Astrocyte of the hippocampus (primary cell): ENCODE results near the gene CA11.
A peak's percentile ranks its signal among the peaks of the same experiment; 100 is the strongest.
"Not testable (repeated sequence)": the region's sequence is repeated elsewhere in the genome, so short reads cannot be mapped to it uniquely, and the experiment has no call there.

Experiments
- DNase-seq: peaks from one replicate; pipeline ENCODE4 v3.0.0; 2011; ENCODE audit warnings: low read depth, low spot score

The CA11 gene

DNA sequence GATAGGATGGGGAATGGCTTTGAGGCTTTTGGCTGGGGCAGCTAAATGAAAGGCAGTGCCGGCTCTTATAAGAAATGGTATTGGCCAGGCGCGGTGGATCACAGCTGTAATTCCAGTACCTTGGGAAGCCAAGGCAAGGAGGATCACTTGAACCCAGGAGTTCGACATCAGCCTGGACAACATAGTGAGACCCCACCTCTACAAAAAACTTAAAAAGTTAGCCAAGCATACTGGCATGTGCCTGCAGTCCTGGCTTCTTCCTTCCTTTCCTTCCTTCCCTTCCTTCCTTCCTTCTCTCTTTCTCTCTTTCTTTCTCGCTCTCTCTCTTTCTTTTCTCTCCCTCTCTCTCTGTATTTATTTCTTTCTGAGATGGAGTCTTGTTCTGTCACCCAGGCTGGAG, 3.1 kb downstream of the CA11 start:
- no peak for DNase-seq

DNA sequence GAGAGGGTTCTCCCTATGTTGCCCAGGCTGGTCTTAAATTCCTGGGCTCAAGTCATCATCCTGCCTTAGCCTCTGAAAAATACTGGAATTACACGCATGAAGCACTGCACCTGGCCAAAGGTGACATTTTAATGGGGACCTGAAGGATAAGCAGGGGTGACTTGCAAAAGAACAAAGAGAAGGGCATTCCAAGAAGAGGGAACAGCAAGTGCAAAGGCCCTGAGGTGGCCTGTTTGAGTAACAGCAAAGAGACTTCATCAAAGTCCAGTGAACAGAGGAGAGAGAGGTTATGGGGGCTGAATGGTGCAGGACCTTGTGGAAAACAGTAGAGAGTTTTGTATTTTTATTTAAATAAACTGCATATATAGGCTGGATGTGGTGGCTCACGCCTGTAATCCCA, 4.1 kb downstream of the CA11 start:
- DNase-seq = no peak

DNA sequence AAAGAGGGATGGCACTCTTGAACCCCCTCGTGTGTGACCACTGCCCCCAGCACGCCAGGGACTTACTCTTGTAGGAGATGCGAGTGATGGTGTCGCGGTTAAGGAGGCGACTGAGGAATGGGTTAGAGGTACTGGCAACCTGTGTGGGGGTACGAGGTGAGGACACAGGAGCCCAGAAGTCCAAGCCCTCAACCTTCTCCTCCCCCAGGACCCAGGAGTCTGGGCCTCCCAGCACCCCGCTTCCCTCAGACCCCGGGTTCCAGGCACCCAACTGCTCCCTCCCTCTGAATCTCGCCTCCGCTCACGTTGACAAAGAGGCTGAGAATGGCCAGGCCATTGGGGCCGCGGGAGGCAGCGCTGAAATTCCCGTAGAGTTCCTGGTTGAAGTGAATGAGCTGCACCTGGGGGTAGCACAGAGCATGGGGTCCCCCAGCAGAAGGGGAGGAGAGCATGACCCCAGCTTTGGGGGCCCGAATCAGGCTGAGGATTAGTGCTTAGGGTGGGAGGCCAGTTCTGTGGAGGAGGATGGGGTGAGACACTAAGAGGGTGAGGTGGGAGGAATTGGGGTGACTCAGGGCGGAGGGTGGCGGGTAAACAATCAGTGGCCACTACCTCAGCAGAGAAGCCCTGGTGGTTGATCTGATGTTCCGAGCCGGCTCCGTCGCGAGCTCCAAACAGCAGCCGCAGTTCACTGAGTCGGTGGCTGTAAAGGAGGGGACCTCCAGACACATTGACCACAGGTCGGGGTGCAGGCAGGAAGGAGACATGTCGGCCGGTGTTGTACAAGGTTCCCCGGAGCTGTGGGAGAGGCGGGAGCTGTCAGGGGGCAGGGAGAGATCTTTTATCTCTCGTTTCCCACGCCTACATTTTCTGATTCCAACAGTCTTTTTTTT, 6.3 kb downstream of the CA11 start:
- no peak for DNase-seq

DNA sequence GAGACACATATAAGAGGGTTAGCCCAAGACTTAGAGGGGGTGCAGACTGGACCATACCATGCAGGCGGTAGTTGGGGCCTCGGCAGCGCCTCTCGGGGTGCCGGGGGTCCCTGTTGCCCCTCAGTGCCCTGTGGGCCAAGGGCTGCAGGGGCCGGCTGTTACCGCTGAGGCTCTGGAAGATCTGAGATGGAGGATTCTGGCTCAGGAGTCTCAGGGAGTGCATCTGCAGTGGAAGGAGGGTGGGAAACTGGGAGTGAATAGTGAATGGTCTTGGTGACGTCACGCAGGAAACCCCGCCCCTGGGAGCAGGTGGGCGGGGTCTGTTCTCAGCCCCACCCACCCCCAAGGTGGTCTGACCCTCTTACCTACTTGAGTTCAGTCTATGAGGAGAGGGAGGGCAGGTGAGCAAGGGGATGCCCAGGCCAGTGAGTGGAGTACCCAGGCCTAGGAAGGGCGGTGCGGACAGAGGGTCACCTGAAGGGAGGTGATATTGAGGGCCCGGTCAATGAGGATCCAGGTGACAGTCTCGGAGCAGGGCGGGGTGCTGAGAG, 7.1 kb downstream of the CA11 start:
- DNase-seq = no peak

DNA sequence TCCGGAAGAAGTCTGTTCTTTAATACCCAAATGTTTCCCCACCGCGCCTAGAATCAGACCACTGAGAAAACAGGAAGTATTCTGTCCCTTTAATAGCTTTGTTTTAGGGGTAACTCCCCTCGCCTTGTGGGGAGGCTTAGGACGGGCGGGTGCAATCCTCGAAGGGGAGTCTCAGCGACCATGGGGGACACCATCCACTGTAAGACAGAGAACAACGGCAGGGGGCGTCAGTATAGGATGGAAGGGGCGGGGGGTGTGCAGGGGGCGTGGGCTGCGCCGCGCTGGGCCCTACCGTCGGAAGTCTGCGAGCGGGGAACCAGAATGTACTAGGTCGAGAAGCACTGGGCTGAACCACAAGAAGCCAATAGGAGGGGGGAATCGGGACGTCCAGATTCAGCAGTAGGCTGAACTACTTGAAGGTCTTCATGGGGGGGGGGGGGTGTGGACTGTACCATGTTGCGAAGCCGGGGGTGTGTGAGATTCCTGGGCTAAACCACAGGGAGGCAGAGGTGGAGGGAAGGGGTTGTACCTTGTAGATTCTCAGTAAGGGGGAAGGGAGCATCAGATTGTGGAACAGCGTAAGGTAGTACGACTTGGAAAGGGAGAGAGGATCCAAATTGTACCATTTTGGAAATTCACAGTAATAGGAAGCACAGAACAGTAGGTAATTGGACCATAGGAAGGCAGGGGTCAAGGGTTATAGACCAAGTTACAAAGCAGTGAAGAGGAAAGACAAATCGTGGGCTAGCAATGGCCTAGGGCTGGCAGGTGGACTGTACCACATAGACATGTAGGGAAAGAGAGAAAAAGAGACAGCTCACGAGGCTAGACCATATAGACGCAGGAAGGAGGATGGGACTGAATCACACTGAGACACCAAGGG, 7.8 kb downstream of the CA11 start:
- DNase-seq = peak; percentile 95

DNA sequence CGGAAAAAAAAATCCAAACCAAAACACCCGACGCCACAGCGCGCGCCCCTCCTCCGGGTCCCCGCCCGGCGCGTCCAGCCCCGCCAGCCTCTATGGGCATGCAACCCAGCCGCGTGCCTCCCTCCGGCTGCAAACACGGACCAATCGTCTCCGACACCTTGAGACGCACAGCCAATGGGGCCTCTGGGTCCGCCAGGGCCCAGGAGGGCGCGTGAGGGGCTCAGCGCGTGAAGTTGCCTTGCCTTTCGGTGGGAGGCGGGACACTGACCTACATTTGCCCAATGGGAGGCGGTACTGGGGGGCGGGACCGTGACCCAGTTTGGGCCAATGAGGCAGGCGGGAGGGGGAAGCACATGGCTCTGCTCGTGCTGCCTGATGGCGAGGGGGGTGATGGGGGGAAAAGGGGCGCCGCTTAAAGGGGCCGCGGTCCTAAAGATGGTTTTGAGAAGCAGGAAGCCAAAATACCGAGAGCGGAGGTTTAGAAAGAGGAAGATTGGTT, 8.5 kb downstream of the CA11 start:
- DNase-seq = peak; percentile 99

DNA sequence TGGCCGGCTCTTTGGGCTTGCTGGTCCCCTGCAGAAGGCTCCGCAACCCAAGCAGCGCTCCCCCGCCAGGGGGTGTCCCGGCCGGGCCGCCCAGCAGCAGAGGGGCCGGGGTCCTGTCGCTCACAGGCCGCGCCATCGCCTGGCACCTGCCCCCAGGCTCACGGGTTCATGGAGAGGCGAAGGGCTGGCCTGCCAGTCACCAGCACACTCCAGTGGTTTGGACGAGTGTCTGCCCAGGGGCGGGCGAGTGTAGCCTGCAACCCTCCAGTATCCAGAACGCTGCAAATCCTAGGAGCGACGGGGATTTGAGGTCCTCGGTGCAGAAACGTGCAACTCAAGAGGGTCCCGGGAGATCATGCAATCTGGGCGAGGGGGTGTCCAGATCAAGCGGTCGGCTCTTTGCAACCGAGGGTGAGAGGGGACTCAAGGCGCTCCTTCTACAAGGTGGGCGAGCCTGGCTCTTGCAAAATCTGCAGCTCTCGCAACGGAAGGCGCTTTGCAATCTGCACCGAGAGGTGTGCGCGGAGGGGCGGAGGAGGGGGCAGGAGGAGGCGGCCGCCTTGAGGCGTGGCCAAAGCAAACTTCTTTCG, 9.0 kb downstream of the CA11 start, which contains the start of gene DBP:
Gene DBP, minus strand, starts transcription at position 521 of the 590 bp plus-strand sequence. Its CDS starts 385 bp downstream, at position 136.
- no peak for DNase-seq

DNA sequence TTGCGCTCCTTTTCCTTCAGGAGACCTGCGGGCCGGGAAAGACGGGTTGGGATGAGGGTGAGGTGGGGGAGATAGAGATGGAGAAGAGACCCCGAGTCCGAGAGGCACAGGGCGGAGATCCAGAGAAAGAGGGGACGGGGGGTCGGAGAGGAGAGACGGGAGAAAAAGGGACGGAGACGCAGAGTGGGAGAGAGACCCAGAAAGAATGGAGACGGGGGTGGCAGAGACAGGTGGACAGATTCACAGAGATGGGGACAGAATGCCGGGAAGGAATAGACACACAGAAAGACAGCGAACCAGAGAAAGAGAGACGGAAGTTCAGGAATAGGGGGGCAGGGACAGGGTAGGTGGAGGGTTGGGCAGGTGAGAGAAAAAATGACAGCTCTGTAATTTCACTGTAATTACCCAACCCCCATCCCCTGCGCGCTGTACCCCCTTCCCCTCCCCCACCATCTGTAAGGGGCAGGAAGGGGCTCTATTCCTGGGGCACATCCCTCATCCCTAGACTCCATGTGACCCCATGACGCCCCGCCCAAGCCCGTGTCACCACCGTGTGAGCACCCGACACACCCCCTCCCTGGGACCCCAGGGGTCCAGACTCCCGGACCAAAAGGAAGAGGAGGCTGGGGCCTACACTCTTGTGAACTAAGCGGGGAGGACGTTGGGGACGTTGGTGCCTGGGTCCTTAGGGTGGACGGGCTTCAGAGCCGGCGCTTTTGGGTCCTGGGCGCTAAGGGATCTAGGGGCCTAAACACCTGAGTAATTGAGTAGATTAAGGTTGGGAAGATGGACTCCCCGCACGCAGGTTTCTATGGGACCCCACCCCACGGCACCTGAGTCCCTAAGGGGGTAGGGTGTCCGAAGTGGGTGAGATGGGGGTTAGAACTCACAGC, 9.8 kb downstream of the CA11 start:
- no peak for DNase-seq

DNA sequence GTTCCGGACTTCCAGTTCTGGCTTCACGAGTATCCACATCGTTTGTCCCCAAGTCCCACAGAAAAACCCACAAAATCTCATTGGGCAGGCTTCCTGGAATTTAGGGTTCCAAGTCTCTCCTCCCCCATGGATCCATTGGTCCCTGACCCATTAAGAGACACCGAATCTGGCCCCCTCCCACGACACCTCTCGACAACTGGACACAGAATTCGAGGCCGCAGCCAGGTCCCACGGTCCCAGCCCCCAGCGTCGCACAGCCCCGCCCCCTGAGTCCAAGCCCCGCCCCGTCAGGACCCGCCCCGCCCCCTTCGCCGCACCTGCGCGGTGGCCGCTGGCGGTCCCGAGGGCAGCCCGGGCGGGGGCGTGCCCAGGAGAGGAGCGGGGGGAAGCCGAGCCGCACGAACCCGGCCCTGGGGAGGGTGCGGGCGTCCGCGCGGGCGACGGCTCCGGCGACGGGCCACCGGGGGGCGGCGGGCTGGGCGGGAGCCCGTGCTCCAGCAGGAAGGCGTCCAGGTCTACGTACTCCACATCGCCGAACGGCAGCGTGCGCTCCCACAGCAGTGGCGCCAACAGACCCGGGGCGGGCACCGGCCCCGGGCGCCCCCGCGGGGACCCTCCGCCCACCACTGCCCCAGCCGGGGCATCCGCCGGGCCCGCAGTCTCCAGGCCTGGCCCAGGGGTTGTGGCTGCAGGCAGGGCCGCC, 10.6 kb downstream of the CA11 start:
- peak; percentile 71 for DNase-seq

DNA sequence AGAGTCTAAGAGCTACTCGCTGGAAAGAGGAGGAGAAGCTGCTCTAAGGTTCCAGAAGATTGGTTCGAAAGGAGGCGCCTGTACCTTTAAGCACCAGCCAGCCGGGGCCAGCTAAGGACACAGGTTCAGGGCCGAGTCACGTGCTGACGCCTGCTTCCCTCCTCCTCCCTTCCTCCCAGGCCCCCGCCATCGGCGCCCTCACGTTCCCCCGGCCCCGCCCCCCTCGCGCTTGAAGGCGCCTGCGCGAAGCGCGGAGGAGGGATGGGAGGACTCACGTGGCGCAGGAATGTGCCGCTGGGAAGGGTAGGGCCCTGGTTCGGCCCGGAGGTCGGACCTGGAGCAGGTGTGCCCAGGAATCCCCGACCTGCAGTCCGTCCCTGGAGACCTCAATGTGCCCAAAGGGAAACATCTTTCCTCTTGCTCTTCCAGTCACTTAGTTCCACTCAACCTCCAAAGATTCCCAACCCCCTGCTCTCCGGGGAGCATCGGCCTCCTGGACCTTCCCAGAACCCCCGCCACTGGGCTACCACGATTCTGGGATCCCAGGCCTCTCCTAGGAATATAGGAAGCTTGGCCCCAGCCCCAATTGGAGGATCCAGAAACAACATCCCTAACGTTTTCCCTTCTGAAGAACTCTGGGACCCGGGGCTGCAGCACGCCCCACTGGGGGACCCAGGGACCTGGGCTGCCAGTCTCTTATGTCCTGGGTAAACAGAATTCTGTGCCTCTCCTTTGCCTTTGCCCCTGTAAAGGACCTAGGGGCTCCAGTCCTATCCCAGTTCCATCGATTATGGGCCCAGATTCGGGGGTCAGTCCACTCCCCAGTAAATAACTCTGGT, 11.3 kb downstream of the CA11 start:
- peak; percentile 96 for DNase-seq

DNA sequence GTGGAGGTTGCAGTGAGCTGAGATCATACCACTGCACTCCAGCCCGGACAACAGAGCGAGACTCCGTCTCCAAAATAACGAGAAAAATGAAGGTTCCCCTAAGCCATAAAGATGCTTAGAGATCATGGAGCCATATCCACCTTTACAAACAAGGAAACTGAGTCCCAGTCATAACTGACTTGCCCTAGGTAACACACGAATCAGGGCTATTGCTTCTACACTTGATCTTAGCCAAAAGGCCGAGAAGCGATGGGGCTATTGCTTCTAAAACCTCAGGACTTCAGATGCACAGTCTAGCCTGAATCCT, 12.0 kb downstream of the CA11 start:
- DNase-seq = no peak

DNA sequence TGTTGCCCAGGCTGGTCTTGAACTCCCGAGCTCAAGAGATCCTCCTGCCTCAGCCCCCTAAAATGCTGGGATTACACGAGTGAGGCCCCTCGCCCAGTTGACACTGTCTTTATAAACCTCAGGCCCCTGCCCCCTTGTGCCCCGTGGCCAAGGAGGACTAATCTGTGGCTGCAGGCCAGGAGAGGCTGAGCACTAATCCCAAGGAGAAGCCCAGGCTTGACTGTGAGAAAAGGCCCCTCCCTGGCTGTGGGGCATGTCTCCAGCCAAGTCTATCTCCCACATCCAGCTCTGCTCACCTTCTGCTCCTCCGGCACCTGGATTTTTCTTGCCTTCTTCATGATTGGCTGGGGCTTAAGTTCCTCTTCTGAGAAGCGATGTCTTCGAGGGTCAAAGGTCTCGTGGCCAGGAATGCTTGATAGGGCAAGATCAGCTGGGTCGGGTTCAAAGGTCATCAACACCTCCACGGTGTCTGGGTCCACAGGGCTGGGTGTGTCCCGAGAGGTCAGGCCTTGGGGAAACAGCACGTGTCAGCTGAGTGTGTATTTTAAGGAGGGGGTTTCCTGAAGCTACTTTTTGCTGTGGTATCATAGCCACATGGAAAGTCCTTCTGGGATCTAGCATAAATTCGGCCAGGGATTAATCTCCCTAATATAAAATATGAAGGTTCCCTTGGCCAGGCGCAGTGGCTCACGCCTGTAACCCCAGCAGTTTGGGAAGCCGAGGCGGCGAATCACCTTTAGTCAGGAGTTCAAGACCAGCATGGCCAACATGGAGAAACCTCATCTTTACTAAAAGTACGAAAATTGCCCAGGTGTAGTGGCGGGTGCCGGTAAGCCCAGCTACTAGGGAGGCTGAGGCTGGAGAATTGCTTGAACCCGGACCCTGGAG, 12.6 kb downstream of the CA11 start:
- DNase-seq = no peak

DNA sequence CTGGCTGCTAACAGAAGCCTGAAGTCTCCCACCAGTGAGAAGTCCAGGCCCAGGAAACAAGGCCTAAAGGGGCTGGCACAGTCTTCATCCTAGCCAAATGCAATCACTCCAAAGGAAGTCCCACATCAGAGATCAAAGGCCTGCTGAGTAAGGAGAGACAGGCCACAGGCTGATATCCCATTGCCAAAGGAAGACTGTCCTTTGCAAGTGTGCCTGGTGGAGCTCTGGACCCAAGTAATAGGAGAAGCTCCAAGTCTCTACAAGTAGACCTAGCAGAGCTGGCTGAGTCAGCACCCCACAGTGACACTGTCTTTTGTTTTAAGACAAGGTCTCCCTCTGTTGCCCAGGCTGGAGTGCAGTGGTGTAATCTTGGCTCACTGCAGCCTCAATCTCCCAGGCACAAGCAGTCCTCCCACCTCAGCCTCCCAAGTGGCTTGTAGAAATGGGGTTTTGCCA, 13.3 kb downstream of the CA11 start:
- no peak for DNase-seq

DNA sequence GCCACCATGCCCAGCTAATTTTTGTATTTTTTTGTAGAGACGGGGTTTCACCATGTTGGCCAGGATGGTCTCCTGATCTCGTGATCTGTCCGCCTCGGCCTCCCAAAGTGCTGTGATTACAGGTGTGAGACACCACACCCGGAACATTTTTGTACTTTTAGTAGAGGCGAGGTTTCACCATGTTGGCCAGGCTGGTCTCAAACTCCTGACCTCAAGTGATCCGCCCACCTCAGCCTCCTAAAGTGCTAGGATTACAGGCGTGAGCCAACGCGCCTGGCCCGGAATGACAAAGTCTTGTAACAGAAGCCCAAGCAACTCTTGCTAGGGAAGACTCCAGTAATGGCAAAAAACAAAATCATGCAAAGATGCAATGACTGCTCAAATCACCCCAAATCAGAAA, 13.7 kb downstream of the CA11 start:
- DNase-seq = not testable (repeated sequence)

DNA sequence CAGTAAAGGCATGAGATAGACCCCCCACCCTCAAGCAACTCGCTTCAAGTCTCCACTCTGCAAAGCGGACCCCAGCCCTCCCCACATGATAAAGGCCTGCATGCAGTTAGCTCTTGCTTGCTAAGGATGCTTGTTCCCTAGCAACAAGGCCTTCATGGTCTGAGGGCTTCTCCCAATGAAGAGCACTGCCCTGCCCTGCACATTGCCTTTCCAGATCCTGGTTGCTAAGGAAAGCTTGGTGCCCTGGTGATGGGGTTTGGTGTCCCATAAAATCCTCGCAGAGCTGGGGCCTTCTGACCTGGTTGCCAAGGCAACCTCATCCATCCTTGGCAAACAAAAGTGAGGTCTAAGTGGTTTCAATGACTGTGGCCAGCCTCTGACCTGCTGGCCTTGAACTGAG, 14.8 kb downstream of the CA11 start:
- no peak for DNase-seq

DNA sequence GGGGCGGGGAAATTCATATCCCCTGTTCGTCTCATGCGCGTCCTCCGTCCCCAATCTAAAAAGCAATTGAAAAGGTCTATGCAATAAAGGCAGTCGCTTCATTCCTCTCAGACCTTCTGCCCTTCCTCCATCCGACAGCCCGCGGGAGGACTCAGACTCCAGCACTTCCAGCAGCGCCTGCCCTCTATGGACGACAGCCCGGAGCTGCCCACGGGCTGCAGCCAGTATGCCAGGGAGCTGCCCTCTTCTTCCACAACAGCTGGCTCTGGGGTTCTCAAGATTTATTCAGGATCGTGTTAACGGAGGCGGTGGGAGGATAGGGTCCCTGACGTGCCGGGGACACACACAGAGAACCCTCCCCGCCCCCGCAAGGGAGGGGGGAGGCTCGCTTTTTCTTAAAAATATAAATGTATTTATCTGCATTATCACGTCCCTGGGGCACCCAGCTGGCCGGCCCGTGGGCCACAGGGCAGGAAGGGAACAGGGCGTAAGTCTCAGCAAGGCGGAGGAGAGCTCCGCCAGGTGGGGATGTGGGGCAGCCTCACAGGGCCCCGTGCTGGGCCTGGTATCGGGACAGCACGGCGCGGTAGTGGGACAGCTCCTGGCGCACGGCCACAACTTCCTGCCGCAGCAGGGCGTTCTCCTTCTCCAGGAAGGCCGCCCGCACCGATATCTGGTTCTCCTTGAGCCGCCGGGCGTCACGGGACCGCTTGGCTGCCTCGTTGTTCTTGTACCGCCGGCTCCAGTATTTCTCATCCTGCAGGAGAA, 15.5 kb downstream of the CA11 start:
- DNase-seq = peak; percentile 72

DNA sequence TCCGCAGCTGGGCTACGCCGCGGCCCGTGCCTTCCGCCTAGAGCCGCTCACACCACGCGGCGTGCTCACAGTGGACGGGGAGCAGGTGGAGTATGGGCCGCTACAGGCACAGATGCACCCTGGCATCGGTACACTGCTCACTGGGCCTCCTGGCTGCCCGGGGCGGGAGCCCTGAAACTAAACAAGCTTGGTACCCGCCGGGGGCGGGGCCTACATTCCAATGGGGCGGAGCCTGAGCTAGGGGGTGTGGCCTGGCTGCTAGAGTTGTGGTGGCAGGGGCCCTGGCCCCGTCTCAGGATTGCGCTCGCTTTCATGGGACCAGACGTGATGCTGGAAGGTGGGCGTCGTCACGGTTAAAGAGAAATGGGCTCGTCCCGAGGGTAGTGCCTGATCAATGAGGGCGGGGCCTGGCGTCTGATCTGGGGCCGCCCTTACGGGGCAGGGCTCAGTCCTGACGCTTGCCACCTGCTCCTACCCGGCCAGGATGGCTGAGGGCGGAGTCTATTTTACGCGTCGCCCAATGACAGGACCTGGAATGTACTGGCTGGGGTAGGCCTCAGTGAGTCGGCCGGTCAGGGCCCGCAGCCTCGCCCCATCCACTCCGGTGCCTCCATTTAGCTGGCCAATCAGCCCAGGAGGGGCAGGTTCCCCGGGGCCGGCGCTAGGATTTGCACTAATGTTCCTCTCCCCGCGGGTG, 16.2 kb downstream of the CA11 start:
- DNase-seq = peak; percentile 71
